Ovary (tissue), 3 donors: Measurements from ENCODE around the gene CABP2.

Experiments used
- CTCF ChIP-seq, 3 donors: fragments of 450-650 bp in 2 of 3; fragments of 200-600 bp in 1 of 3; IDR thresholded peaks; one replicate each; pipeline versions ENCODE4 v1.5.1 to v1.8.0; 2016 to 2022; ENCODE audit warnings: antibody characterized with exemption in 3 of 3, mild to moderate bottlenecking in 1 of 3
- EP300 ChIP-seq: sonication (generic); formaldehyde crosslinking; IDR thresholded peaks from one replicate; pipeline ENCODE4 v1.6.1; 2017; ENCODE audit warnings: antibody characterized with exemption
- donor health status: DM: no; HTN: no; CAD: no.

DNA sequence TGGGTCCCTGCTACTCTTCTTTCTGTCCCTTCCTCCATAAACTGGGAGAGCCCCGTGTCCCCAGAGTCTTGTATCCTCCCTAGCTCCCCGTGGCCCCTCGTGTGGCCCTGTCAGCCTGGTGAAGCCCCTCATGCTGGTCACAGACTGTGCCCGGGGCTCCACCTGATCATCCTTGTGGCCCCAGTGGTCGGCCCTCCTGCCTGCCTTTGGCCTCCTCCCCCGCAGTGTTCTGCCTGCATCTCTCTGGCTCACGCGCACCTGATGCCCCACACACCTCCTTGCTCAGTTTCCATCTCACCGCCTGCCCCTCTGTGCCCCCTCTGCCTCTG is 1.2 kb upstream of the CABP2 start:
- TF ChIP-seq CTCF (IDR thresholded peaks at IDR 0.05) (no peak), EP300 (no peak)
